Measurements from ENCODE around the gene SGCE.

The SGCE gene

GRCh38 chr7:94620703-94621118 lies 35.2 kb downstream of the SGCE start:
- TF ChIP-seq CTCF (IDR thresholded peaks at IDR 0.05; ENCODE audit: low read depth, low read length): no peak
- H3K4me3 ChIP-seq (ENCODE audit: low read depth, low read length): no peak overlapping the region

GRCh38 chr7:94618126-94618525 lies 37.8 kb downstream of the SGCE start:
- no peak overlapping the region for H3K4me3 ChIP-seq (ENCODE audit: low read depth, low read length)
- TF ChIP-seq CTCF (IDR thresholded peaks at IDR 0.05; ENCODE audit: low read depth, low read length): no peak

GRCh38 chr7:94616855-94617254 lies 39.1 kb downstream of the SGCE start:
- TF ChIP-seq CTCF (IDR thresholded peaks at IDR 0.05; ENCODE audit: low read depth, low read length): no peak
- no peak overlapping the region for H3K4me3 ChIP-seq (ENCODE audit: low read depth, low read length)

GRCh38 chr7:94615666-94616065 lies 40.3 kb downstream of the SGCE start:
- TF ChIP-seq CTCF (IDR thresholded peaks at IDR 0.05; ENCODE audit: low read depth, low read length): no peak
- H3K4me3 ChIP-seq (ENCODE audit: low read depth, low read length): no peak overlapping the region

GRCh38 chr7:94612661-94613060 lies 43.3 kb downstream of the SGCE start:
- TF ChIP-seq CTCF (IDR thresholded peaks at IDR 0.05; ENCODE audit: low read depth, low read length): no peak

GRCh38 chr7:94612253-94612652 lies 43.7 kb downstream of the SGCE start:
- H3K4me3 ChIP-seq (ENCODE audit: low read depth, low read length): no peak overlapping the region
- TF ChIP-seq CTCF (IDR thresholded peaks at IDR 0.05; ENCODE audit: low read depth, low read length): no peak

More at GRCh38 chr7:94612661-94613060, 43.3 kb downstream of the SGCE start:
- no peak overlapping the region for H3K4me3 ChIP-seq (ENCODE audit: low read depth, low read length)

- no peak overlapping the region for H3K4me3 ChIP-seq (ENCODE audit: low read depth, low read length)
- TF ChIP-seq CTCF (IDR thresholded peaks at IDR 0.05; ENCODE audit: low read depth, low read length): no peak
Measured at GRCh38 chr7:94609561-94609960, 46.4 kb downstream of the SGCE start.

All from WI38 (cell line).